RKO (cell line): Measurements from ENCODE around the gene ABLIM2.

Experiments
- DNase-seq: peaks from one replicate; pipeline ENCODE4 v3.0.0-alpha.2; 2016; ENCODE audit warnings: low spot score

Gene ABLIM2

GRCh38 chr4:8070736-8071718, 87.6 kb downstream of the ABLIM2 start:
- DNase-seq, result no peak

- DNase-seq, result no peak
These were observed 89.4 kb downstream of the ABLIM2 start for GRCh38 chr4:8069102-8069752.

- DNase-seq, result no peak
These were observed 90.4 kb downstream of the ABLIM2 start for GRCh38 chr4:8067945-8068896.

GRCh38 chr4:8067274-8067936, 91.2 kb downstream of the ABLIM2 start:
- DNase-seq, result no peak

GRCh38 chr4:8066336-8066931, 92.2 kb downstream of the ABLIM2 start:
- DNase-seq, result no peak

- DNase-seq, result no peak
These were observed 94.5 kb downstream of the ABLIM2 start for GRCh38 chr4:8063974-8064563.

- no peak for DNase-seq
These were observed 97.0 kb downstream of the ABLIM2 start for GRCh38 chr4:8061573-8061972.

GRCh38 chr4:8061145-8061544, 97.5 kb downstream of the ABLIM2 start:
- no peak for DNase-seq

GRCh38 chr4:8060632-8061031, 98.0 kb downstream of the ABLIM2 start:
- no peak for DNase-seq

- DNase-seq, result no peak
These were observed 100.6 kb downstream of the ABLIM2 start for GRCh38 chr4:8058031-8058479.

- DNase-seq, result no peak
These were observed 103.4 kb downstream of the ABLIM2 start for GRCh38 chr4:8055206-8055605.

GRCh38 chr4:8053688-8054449, 104.7 kb downstream of the ABLIM2 start:
- no peak for DNase-seq

- no peak for DNase-seq
These were observed 106.4 kb downstream of the ABLIM2 start for GRCh38 chr4:8052160-8052691.

- no peak for DNase-seq
These were observed 107.0 kb downstream of the ABLIM2 start for GRCh38 chr4:8051644-8052043.

GRCh38 chr4:8050555-8051206, 107.9 kb downstream of the ABLIM2 start:
- DNase-seq, result no peak

GRCh38 chr4:8050180-8050554, 108.4 kb downstream of the ABLIM2 start:
- DNase-seq, result no peak

GRCh38 chr4:8048856-8049676, 109.5 kb downstream of the ABLIM2 start:
- no peak for DNase-seq
